H1 (cell line): ENCODE data around the gene MAD2L2. TPM values are rescaled to one million over a fixed set of nuclear protein-coding genes. Genes with fewer than 3 reads are reported as not detected.

Experiments
- CTCF ChIA-PET: fragments of 300-600 bp; sonication (Branson Sonifier 250); formaldehyde crosslinking; loops from one replicate; lab custom pipeline; 2021; ENCODE audit not compliant: partially characterized antibody; lab: Charles Lee
- POLR2A ChIA-PET: fragments of 300-600 bp; sonication (Branson Sonifier 250); formaldehyde crosslinking; loops from one replicate; lab custom pipeline; 2021; ENCODE audit warnings: inconsistent platforms; ENCODE audit not compliant: partially characterized antibody; lab: Charles Lee
- DNase-seq, 2 experiments: peaks; one replicate each; pipeline versions ENCODE4 v3.0.0 to v3.0.0-alpha.2; 2010 to 2022; ENCODE audit warnings: low spot score in 2 of 2, low read depth in 1 of 2, mixed read lengths in 1 of 2
- FAIRE-seq: peaks from 2 replicates; lab custom pipeline; 2011; peaks lifted over from hg19 to GRCh38; lab: Jason Lieb, UNC
- H2AFZ ChIP-seq: 2 replicates; pipeline ENCODE4 v1.8.1; 2012; ENCODE audit warnings: low read length, inconsistent platforms
- H2AK5ac ChIP-seq: 2 replicates; pipeline ENCODE4 v1.6.1; 2013; ENCODE audit warnings: low read depth, low read length
- H2BK120ac ChIP-seq: replicated peaks from 2 replicates; pipeline ENCODE3; 2013; ENCODE audit warnings: low read depth, low read length, inconsistent platforms
- H2BK12ac ChIP-seq: 2 replicates; pipeline ENCODE4 v1.6.1; 2013; ENCODE audit warnings: low read depth, low read length
- H2BK15ac ChIP-seq: 2 replicates; pipeline ENCODE4 v1.6.1; 2013; ENCODE audit warnings: low read length
- H2BK20ac ChIP-seq: 2 replicates; pipeline ENCODE4 v1.6.1; 2013; ENCODE audit warnings: low read length
- H2BK5ac ChIP-seq: 2 replicates; pipeline ENCODE4 v1.6.1; 2013; ENCODE audit warnings: low read depth, low read length
- H3K14ac ChIP-seq: 2 replicates; pipeline ENCODE4 v1.6.1; 2013; ENCODE audit warnings: inconsistent platforms; ENCODE audit not compliant: insufficient read length
- H3K18ac ChIP-seq: 2 replicates; pipeline ENCODE4 v1.6.1; 2013; ENCODE audit warnings: low read length; ENCODE audit errors: extremely low read depth
- H3K23ac ChIP-seq: 2 replicates; pipeline ENCODE4 v1.6.1; 2013; ENCODE audit warnings: inconsistent platforms; ENCODE audit not compliant: insufficient read length
- H3K23me2 ChIP-seq: 2 replicates; pipeline ENCODE4 v1.6.1; 2013; ENCODE audit warnings: low read depth, low read length
- H3K27ac ChIP-seq: 2 replicates; pipeline ENCODE4 v1.6.1; 2011; ENCODE audit warnings: low read depth, low read length, inconsistent platforms
- H3K27me3 ChIP-seq, 4 experiments: replicated peaks in 1 of 4; 1 replicate in 1 of 4; 2 replicates in 3 of 4; pipeline versions ENCODE4 v1.6.1 to v1.8.1; 2011 to 2013; ENCODE audit warnings: low read length in 3 of 4, mild to moderate bottlenecking in 3 of 4, inconsistent platforms in 2 of 4, mixed read lengths in 2 of 4, moderate library complexity in 1 of 4; ENCODE audit not compliant: control insufficient read depth in 3 of 4, insufficient read depth in 3 of 4; ENCODE audit errors: extremely low read depth in 1 of 4
- H3K36me3 ChIP-seq, 4 experiments: 2 replicates each; pipeline versions ENCODE4 v1.6.1 to v1.8.1; 2011 to 2013; ENCODE audit warnings: mild to moderate bottlenecking in 4 of 4, low read length in 3 of 4, moderate library complexity in 2 of 4, control low read depth in 1 of 4, inconsistent platforms in 1 of 4; ENCODE audit not compliant: insufficient read depth in 4 of 4, control insufficient read depth in 2 of 4
- H3K4ac ChIP-seq: replicated peaks from 2 replicates; pipeline ENCODE3; 2013; ENCODE audit warnings: low read length, low read depth, mixed read lengths, inconsistent platforms; ENCODE audit not compliant: insufficient read length
- H3K4me1 ChIP-seq, 4 experiments: replicated peaks in 1 of 4; 1 replicate in 1 of 4; 2 replicates in 3 of 4; pipeline versions ENCODE4 v1.6.1 to v1.8.1; 2011 to 2013; ENCODE audit warnings: low read length in 3 of 4, inconsistent platforms in 2 of 4, mixed read lengths in 1 of 4; ENCODE audit not compliant: insufficient read depth in 4 of 4, control insufficient read depth in 3 of 4
- H3K4me2 ChIP-seq, 2 experiments: 2 replicates each; pipeline versions ENCODE4 v1.6.1 to v1.8.1; 2011 to 2013; ENCODE audit warnings: low read depth in 2 of 2, low read length in 2 of 2, control low read depth in 1 of 2, inconsistent platforms in 1 of 2, mild to moderate bottlenecking in 1 of 2; ENCODE audit not compliant: insufficient read depth in 1 of 2
- H3K4me3 ChIP-seq, 4 experiments: fragments of 200-600, 300-600 bp in 1 of 4; sonication (generic), shearing (Covaris generic), sonication (Bioruptor Twin) in 1 of 4; 2 replicates each; pipeline versions ENCODE4 v1.5.1 to v1.8.1; 2011 to 2016; ENCODE audit warnings: low read length in 4 of 4, low read depth in 3 of 4, control low read depth in 2 of 4, inconsistent platforms in 2 of 4, mild to moderate bottlenecking in 2 of 4, mixed read lengths in 1 of 4, moderate library complexity in 1 of 4; ENCODE audit not compliant: insufficient read depth in 2 of 4; ENCODE audit errors: extremely low read depth in 1 of 4
- H3K56ac ChIP-seq: replicated peaks from 2 replicates; pipeline ENCODE3; 2013; ENCODE audit warnings: low read depth, mild to moderate bottlenecking, mixed read lengths, low read length, inconsistent platforms; ENCODE audit not compliant: insufficient read length
- H3K79me1 ChIP-seq: 2 replicates; pipeline ENCODE4 v1.6.1; 2013; ENCODE audit warnings: low read depth, low read length, control low read depth
- H3K79me2 ChIP-seq, 2 experiments: 2 replicates each; pipeline versions ENCODE4 v1.6.1 to v1.8.1; 2012 to 2013; ENCODE audit warnings: low read length in 2 of 2, mild to moderate bottlenecking in 2 of 2, inconsistent platforms in 1 of 2; ENCODE audit not compliant: insufficient read depth in 2 of 2, control insufficient read depth in 1 of 2
- H3K9ac ChIP-seq, 4 experiments: replicated peaks in 1 of 4; 1 replicate in 1 of 4; 2 replicates in 3 of 4; pipeline versions ENCODE4 v1.6.1 to v1.8.1; 2011 to 2013; ENCODE audit warnings: low read depth in 3 of 4, low read length in 3 of 4, control low read depth in 2 of 4, mild to moderate bottlenecking in 2 of 4, moderate library complexity in 2 of 4, inconsistent platforms in 1 of 4; ENCODE audit errors: extremely low read depth in 1 of 4
- H3K9me3 ChIP-seq, 2 experiments: 2 replicates each; pipeline versions ENCODE4 v1.6.1 to v1.8.1; 2012 to 2013; ENCODE audit warnings: mild to moderate bottlenecking in 2 of 2, moderate library complexity in 2 of 2, control low read depth in 1 of 2, inconsistent platforms in 1 of 2, low read depth in 1 of 2, low read length in 1 of 2, mixed read lengths in 1 of 2; ENCODE audit not compliant: insufficient read depth in 2 of 2
- H4K20me1 ChIP-seq, 2 experiments: replicated peaks in 1 of 2; 2 replicates each; pipeline versions ENCODE3 to v1.8.1; 2011 to 2013; ENCODE audit warnings: inconsistent platforms in 2 of 2, low read length in 2 of 2, mild to moderate bottlenecking in 1 of 2; ENCODE audit not compliant: insufficient read depth in 2 of 2, control insufficient read depth in 1 of 2
- H4K5ac ChIP-seq: 2 replicates; pipeline ENCODE4 v1.6.1; 2013; ENCODE audit warnings: low read length, low read depth, mixed read lengths, inconsistent platforms; ENCODE audit not compliant: insufficient read length
- H4K8ac ChIP-seq: 2 replicates; pipeline ENCODE4 v1.8.0; 2013; ENCODE audit warnings: mild to moderate bottlenecking, moderate library complexity, low read length, inconsistent platforms; ENCODE audit not compliant: insufficient read depth; ENCODE audit errors: extremely low read depth
- H4K91ac ChIP-seq: replicated peaks from 2 replicates; pipeline ENCODE3; 2013; ENCODE audit warnings: low read length, mixed read lengths, inconsistent platforms; ENCODE audit not compliant: insufficient read length
- JUND ChIP-seq: IDR thresholded peaks from 2 replicates; pipeline ENCODE4 v1.6.1; 2011; ENCODE audit warnings: mild to moderate bottlenecking, improper control_type of control experiment, low read length
- NANOG ChIP-seq: IDR thresholded peaks from 2 replicates; pipeline ENCODE4 v1.6.1; 2011; ENCODE audit warnings: low read length, low read depth, mild to moderate bottlenecking, inconsistent platforms; ENCODE audit not compliant: insufficient read depth, poor library complexity, severe bottlenecking
- RNF2 ChIP-seq: fragments of 200-900, 300-1000 bp; sonication (generic); IDR thresholded peaks from 2 replicates; pipeline ENCODE4 v1.7.1; 2016; ENCODE audit warnings: borderline replicate concordance, low read depth, mild to moderate bottlenecking, antibody characterized with exemption, low read length; ENCODE audit not compliant: poor library complexity, severe bottlenecking; ENCODE audit errors: missing control alignments
- TEAD4 ChIP-seq: IDR thresholded peaks from 2 replicates; pipeline ENCODE4 v1.6.1; 2012; ENCODE audit warnings: low read depth, low read length, inconsistent platforms, mixed read lengths
- WGBS, 2 experiments: shearing (Covaris generic) in 1 of 2; methylation state at CpG; one replicate each; pipeline versions ENCODE4 v1.1.6 to v1.1.7; 2013 to 2015; ENCODE audit warnings: low lambda C conversion rate in 2 of 2, mixed read lengths in 2 of 2, inconsistent platforms in 1 of 2, low coverage in 1 of 2, missing lambda C conversion rate in 1 of 2; ENCODE audit not compliant: insufficient replicate concordance in 2 of 2, insufficient coverage in 1 of 2, insufficient read length in 1 of 2; ENCODE audit errors: extremely low coverage in 1 of 2, missing lambda C conversion rate in 1 of 2; 5-methylcytosine and 5-hydroxymethylcytosine counted together
- polyA plus RNA-seq, 7 experiments: library from polyadenylated mRNA; depleted of rRNA in 3 of 7; stranded (reverse) in 5 of 7; unstranded in 2 of 7; fragments of >200 nt in 5 of 7; fragments of 200-250 nt in 2 of 7; gene quantifications; 1 replicate in 5 of 7; 2 replicates in 1 of 7; 4 replicates in 1 of 7; pipeline versions ENCODE4 v1.2.1 to v1.2.3, GENCODE V29; 2011 to 2013; ENCODE audit warnings: missing spikeins in 2 of 7, mixed read lengths in 2 of 7
- total RNA-seq: library from RNA; stranded (reverse); fragmentation: NEBNext Ultra II Directional; extraction: Animal tissue kit (Norgen Biotek cat#: 25700); gene quantifications from 2 replicates; pipeline ENCODE4 v1.2.1, GENCODE V29; 2021

MAD2L2 gene
- total and polyA plus RNA-seq, 2 of the 8 experiments (the other 6 are each of a cell fraction or from before 2014, with no cell fraction given), result 310 to 469 TPM

DNA sequence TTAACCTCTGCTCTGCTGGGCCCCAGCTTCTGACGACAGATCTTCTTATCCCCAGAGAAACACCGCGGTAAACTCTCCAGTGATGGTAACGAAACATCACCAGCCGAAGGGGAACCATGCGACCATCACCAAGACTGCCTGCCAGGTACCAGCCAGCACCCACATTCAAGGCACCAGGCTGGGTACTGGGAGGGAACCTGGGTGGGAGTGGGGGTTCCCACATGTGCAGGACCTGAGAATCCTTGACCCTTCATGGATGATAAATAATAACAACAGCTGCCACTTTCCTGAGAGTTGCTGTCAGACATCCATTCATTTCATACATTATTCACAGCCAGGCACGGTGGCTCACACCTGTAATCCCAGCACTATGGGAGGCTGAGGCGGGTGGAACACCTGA is 31.3 kb upstream of the MAD2L2 start:
- Histone ChIP-seq H3K4me1 (peaks cover 0 to 9% (median 6%) of the 10 kb centered on the region in 4 experiments; a peak in 5 of 7 replicates), H2BK120ac (no peak overlapping the region), H3K23me2 (no peaks in the 10 kb centered on the region), H3K9ac (no peak overlapping the region), H3K23ac (no peak overlapping the region), H2AK5ac (no peak overlapping the region), H3K4ac (no peak overlapping the region), H3K56ac (no peak overlapping the region), H2BK20ac (no peak overlapping the region), H3K79me1 (no peaks in the 10 kb centered on the region), H3K18ac (no peak overlapping the region), H2BK12ac (no peak overlapping the region), H2BK5ac (no peak overlapping the region), H2AFZ (no peak overlapping the region), H4K91ac (no peak overlapping the region), H3K14ac (no peak overlapping the region), H3K27me3 (no peaks in the 10 kb centered on the region), H3K36me3 (peaks cover 0 to 4% (median 2%) of the 10 kb centered on the region in 4 experiments; a peak in 5 of 8 replicates), H3K4me3 (no peak overlapping the region), H3K9me3 (no peaks in the 10 kb centered on the region), H4K20me1 (no peaks in the 10 kb centered on the region), H3K79me2 (no peaks in the 10 kb centered on the region), H4K8ac (no peak overlapping the region), H3K4me2 (no peak overlapping the region), H2BK15ac (no peak overlapping the region), H3K27ac (no peak overlapping the region), H4K5ac (no peak overlapping the region)
- FAIRE-seq (no peak), DNase-seq (no peak)
- WGBS, 2 experiments, result 97% methylated on average over 8 of the region's 8 CpGs; no CpG with 5 or more reads in 1 of the 2 experiments
- ChIA-PET CTCF (interaction anchor here (1.0 to 11.1 kb wide), 5 partner anchors 17 to 49 kb away, joined by 3 to 129 read pairs (median 4); partner anchors contain the start of gene FBXO6), POLR2A (interaction anchor here (1.5 to 14.6 kb wide), 2 partner anchors 23 to 47 kb away, joined by 6 to 329 read pairs; partner anchors contain the start of genes DRAXIN and MAD2L2)
- TF ChIP-seq NANOG, result no peak
- no peak for TF ChIP-seq JUND
- TF ChIP-seq TEAD4, result no peak
- no peak for TF ChIP-seq RNF2
